NCI-H187 treated with DMSO at 0.1 percent for 48 hours (cell line): ENCODE measurements around the gene ESYT1.
"Not testable (repeated sequence)": the region's sequence is repeated elsewhere in the genome, so short reads cannot be mapped to it uniquely, and the experiment has no call there.

Experiments used
- DNase-seq: peaks from one replicate; lab custom pipeline; 2025; lab: John Stamatoyannopoulos, UW

Gene ESYT1

DNA sequence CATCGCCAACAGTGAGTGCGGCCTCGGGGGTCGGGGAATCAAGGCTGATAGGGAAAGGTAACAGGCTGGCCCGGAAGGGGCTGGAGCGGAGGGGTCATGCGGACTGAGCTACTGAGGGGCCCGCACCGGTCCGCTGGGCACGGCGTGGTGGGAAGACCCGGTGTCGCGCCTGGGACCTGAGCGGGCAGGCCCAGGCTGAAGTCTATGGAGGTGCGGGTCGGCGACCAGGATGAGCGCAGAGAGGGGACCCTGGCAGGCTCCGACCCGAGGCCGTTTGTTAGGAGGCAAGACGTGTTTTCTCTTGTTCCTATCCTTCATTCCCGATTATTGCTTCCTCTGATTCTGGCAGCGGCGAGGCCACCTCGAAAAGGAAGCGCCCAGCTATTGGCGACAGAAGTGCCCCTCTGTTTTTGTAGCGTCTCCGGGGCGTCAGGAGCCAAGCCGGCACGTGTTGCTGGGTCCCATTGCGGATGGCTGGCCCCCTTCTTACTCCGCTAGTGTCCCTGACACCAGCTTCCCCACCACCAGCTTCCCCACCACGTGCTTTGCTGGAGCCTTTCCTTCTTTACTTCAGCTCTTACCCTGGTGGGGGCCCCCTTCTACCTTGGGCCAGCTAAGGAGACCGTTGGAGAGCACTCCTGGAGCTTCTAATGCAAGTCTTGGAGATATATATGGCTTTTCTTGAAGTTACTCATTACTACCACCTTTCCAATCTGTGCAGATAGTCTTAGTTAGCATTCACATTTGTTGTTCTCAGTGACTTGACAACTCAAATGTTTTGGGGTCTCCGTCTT is 23.1 kb upstream of the ESYT1 start:
- DNase-seq, result no peak

DNA sequence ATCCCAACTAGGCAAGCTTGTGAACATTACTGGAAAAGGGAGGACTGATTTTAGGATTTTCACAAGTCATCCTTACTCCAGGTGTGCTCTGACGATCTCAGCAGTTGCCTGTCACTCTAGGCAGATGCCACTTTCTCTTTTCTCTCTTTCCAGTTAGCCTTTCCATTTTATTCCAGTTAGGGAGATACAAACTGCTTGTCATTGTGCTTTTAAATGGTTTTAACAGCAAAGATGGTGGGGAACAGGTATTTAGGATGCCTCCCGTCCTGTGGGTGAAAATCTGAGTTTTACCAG is 22.5 kb upstream of the ESYT1 start:
- DNase-seq, result no peak

DNA sequence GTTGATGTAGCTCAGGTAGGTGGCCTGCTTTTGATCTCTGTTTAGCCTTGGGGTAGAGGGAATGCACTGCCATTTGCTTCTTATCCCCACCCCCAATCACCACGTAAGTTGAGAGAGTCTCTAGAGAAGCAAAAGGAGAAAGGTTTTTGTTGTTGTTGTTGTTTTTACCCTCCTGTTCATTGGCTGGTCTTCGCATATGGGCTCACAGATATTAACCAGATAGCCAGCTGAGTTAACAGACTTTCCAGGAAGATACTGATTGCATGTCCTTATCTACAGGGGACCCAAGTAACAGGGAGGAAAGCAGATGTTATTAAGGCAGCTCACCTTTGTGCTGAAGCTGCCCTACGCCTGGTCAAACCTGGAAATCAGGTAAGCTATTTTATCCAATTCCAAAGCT is 20.8 kb upstream of the ESYT1 start:
- DNase-seq, result no peak

DNA sequence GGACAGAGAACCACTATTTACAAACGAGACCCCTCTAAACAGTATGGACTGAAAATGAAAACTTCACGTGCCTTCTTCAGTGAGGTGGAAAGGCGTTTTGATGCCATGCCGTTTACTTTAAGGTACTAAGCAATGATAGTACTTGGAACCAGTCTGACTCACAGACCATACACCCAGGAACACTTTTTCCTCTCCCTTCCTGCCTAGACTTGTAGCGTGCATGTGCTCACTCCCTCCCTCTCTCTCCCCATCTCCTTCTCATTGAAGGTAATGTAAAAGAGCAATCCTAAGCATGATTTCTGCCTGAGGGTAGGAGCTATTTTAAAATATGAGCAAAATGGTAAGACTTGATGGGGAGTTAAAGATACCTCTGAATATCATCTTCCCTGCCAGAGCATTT is 17.5 kb upstream of the ESYT1 start:
- DNase-seq, result no peak

DNA sequence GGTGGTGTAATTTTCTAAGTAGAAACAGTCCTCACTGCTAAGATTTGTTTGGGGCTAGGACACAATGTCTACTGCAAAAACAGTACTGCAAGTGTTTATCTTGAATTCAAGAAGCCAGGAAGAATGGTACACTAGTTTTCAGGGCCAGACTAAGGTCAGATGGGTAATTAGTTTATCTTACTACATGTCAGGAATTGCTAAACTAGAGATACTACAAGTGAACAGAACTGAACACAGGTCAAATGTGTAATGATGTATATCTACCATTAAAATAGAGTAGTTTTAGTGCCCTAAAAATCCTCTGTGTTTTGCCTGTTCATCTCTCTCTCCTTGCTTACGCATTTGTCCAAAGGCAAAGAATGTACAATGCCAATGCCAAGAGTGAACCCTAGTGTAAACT is 14.0 kb upstream of the ESYT1 start:
- DNase-seq, result no peak

DNA sequence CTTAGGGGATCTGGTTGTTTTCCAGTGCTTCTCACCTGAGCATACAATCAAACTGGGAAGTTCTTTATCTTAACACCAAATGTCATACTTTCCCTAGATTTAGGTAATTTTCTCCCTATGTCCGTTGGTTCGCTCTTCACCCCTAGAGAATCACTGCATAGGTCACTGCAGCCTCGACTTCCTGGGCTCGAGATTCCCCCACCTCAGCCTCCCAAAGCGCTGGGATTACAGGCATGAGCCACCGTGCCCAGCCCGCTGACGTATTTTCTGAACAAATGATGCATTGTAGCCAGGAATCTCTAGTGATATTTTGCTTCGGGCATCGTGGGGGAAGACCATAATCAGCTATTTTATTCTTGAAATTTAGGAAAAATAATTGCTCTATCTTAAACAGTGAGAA is 12.7 kb upstream of the ESYT1 start:
- DNase-seq, result no peak

DNA sequence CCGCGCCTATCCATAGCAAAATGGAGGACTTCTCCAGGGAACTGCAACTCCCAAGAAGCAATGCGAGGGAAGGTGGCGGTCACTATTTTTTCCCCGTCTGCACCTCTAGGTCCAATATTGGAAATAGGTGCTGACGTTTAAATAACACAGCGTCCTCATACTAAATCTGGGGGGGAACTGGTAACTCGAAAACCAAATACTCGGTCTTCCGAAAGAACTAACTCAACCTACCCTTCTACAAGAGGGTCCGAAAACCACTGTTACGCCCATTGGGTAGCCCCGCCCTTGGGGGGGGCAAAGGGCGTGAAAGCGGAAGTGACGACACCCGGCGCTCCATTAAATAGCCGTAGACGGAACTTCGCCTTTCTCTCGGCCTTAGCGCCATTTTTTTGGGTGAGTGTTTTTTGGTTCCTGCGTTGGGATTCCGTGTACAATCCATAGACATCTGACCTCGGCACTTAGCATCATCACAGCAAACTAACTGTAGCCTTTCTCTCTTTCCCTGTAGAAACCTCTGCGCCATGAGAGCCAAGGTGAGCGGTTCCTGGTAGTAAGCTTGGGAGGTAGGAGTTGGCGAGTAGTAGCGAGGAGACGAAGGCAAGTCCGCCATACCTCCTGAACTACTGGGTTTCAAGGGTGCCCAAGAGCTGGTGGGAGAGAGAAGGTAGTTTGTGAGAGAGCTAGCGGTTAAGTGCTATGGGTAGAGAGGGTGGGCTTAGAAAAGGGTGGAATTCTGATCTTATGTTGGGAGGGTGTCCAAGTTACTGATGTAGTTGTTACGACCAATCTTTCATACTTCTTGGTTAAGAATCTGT is 11.6 kb upstream of the ESYT1 start, which contains the start of gene RPL41:
TSS of gene RPL41 (plus strand) at position 367 of the 815 bp plus-strand sequence.
- peak; percentile 89 for DNase-seq

DNA sequence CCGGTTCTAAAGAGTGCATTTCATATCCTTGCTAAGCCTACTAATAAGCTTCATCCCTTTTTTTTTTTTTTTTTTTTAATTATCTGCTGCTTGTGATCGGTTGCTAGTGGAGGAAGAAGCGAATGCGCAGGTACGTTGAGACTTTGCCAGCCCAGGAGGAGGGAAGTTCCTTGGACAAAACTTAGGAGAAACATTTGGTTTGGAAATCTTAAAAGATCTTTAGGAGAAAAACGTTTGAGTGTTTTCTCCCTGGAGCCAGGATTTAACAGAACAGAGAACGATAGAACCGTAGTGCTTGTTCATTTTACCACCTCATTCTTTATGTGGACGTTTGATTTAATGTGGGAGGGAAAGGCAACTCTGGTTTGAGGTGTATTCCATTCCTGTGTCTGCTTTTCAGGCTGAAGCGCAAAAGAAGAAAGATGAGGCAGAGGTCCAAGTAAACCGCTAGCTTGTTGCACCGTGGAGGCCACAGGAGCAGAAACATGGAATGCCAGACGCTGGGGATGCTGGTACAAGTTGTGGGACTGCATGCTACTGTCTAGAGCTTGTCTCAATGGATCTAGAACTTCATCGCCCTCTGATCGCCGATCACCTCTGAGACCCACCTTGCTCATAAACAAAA is 10.9 kb upstream of the ESYT1 start:
- DNase-seq, result not testable (repeated sequence)

DNA sequence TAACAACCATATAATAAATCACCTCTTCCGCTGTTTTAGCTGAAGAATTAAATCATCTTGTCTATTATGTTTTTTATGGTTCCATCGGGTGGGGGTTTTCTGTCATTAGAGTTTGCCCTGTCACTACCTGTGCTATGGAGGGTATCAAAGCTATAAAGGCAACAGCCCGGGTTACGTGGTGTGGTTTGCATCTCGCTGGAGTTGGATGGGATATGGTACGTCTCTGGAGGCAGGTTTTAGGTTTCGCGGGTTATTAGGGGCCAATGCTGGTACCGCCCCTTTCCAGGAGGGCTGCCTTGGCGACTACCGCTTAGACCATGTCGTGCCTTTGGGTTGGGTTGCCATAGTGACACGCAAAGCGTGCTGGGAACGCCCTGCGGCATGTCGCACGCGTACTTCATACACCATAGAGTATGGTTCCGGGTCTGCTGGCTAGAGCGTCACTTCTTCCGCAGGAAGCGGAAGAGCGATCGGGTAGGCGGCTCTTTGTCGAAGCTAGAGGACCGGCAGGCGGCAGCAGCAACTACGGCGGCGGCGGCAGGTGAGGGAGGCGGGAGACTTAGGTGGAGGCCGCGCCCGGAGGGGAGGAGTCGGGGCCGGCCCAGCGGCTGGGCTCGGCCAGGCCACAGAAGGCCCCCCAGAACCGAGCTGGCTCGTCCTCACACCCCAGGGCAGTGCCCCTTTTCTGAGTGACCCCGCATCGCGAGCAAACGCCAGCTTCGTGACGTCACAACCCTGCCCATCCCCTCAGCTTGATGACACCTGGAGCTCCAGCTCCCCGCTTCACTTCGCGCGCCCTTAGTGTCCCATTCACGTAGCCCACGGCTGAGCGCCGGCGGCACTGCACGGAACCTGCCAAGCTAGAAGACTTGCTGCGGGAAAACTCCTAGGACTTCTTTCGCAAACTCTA is 10.0 kb upstream of the ESYT1 start, which contains the start of gene ZC3H10:
TSS of gene ZC3H10 (plus strand) at position 489 of the 910 bp plus-strand sequence. CDS start 2,297 bp downstream, outside the sequence.
- peak; percentile 96 for DNase-seq

DNA sequence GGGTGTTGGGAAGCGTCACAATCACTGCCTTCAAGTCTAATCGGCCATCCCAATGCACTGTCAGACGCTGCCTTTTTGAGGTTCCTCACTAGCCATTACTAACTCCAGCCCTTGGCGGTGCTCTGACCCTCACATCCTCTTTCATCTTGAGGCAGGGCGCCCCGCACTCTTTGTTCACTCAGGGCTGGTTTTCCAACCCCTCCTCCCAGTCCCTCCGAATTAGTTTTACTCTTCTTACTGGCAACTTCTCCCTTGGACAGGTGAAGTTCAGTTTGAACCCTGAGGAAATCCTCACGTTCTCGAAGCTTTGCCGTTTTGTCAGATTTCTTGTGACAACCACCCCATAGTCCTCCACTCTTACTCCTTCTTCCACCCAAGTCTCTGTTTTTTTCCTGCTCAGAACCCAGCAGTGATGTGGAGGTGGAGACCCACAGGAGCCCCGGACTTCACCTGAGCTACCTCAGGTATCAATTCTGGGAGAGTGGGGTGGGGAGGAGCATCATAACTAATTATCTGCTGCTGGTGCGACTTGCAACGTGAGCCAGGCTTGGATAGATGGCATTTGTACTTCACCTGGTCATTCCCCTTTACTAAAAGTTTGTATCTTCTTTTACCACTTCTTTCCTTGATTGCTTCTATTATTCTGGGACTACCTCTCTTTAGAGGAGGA is 9.2 kb upstream of the ESYT1 start:
- DNase-seq, result no peak

DNA sequence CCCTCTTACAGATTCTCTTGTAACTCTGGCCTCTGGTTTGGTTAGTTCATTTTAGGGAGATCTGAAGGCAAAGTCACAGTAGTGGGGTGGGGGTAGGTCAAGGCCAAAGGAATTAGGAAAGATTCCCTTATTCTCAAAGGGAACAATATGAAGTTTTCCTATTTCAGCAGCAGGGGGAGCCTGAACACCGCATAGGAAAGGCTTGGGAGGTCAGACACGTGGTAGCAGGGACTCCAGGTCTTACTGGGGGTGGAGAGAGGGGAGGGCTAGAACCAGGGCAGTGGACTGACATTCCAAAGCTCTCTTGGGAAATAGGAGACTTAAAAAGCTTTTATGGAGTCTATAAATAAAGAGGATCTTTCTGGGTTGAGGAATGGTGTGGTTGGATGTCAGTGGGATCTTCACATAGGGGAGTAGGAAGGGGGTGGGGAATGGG is 8.7 kb upstream of the ESYT1 start:
- DNase-seq, result no peak

DNA sequence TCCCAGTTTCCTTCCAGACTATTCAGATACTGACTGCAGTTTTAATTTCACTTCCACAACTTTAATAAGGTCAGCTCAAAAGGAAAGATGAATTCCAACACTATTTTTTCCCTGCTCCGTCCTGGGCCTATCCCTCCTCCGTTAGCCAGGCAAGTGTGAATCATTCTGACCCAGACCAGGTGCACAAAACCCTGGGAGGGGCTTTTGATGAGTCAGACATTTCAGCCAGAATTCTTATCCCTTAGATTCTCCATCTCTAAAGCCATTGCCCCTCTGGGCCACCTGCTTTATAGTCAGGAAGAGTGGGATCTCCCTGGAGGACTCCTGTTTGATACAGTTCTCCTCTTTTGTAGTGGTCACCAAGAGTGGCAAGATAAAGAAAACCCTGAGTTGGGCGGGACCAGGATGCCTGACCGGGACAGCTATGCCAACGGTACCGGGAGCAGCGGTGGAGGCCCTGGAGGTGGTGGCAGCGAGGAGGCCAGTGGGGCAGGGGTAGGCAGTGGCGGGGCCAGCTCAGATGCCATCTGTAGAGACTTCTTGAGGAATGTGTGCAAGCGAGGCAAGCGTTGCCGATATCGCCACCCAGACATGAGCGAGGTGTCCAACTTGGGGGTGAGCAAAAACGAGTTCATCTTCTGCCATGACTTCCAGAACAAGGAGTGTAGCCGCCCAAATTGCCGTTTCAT is 7.8 kb upstream of the ESYT1 start:
- no peak for DNase-seq

DNA sequence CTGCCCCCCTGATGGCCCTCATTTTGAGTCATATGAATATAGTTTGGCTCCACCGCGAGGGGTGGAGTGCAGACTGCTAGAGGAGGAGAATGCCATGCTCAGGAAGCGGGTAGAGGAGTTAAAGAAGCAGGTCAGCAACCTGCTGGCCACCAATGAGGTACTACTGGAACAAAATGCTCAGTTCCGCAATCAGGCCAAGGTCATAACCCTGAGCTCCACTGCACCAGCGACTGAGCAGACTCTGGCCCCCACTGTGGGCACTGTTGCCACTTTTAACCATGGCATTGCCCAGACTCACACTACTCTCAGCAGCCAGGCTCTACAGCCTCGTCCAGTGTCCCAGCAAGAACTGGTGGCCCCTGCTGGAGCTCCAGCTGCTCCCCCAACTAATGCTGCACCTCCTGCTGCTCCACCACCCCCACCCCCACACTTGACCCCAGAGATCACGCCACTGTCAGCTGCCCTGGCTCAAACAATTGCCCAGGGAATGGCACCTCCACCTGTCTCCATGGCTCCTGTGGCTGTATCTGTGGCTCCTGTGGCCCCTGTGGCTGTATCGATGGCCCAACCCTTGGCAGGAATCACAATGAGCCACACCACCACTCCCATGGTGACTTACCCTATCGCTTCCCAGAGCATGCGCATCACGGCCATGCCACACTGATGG is 6.7 kb upstream of the ESYT1 start:
- no peak for DNase-seq

DNA sequence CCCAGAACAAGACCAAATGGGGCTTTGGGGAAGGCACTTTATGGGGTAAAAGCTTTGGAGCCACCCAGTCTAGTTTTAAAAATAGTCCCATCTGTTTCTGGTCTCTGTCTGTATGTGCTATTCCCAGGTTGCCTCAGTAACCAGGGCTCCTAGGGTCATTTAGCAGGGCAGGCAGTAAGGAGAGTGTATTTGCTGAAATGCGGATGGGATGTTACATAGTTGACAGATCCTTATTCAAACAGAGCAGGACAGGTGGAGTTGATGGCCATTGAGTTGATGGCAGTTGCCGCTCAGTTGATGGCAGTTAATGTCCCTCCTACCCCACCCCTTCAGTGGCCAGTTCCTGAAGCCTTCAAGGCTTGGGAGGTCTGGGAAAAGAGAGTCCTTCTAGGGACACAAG is 5.4 kb upstream of the ESYT1 start:
- no peak for DNase-seq

DNA sequence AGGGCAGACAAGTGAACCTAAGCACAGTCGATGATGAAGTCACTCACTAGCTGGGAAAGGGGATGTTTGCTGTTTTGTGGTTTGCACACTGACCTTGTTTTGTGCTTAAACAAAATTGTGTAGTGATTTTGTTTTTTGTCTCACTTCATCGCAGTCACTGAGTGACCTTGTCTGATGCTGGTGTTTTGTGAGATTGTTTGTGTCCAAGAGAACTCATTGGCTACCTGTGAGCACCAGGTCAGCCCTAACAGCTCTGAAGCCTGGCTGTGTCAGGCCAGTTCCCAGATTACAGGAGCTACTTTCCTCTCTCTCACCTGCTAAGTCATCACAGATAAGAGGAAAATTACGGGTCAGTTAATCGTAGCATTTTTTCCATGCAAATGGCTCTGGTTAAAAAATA is 3.9 kb upstream of the ESYT1 start:
- no peak for DNase-seq

DNA sequence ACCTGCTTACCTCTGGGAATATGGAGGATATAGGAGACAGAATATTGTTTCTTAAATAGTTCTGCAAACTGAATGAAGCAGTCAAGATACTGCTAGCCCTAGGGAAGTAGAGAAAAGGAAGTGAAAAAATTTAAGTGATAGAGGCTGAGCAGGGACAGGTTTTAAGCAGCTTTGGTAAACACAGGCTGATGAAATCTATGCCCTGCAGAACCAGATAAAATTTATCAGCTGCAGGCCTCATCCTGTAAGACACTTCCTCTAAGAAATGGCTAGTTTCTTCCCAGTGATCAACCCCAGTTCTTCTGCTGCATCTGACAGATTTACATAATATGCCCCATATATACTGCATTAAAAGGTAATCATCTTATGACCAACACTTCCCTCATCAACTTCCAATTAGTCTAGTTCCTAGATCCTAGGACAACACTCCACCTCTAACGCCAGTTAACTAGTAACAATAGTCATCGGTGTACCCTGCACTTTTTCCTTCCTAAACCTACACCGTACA is 1.3 kb upstream of the ESYT1 start:
- DNase-seq, result no peak

DNA sequence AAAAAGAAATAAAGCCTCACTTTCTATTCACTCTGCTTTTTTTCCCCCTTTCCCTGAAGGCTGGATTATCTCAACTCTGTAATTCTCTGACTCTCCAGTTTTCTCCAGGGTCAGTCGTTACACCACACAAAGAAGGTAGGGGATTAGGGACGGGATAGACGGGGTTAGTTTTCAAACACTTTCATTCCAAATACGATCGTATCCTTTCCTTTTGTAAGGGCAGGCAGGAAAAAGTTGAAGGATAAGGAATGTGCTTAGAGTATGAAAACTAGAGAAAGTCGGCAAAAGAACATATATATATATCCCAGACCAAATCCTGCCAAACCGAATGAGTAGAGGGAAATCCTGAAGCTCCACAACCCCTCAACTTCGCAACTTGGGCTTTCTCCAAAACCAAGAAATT is 581 bp upstream of the ESYT1 start:
- no peak for DNase-seq

DNA sequence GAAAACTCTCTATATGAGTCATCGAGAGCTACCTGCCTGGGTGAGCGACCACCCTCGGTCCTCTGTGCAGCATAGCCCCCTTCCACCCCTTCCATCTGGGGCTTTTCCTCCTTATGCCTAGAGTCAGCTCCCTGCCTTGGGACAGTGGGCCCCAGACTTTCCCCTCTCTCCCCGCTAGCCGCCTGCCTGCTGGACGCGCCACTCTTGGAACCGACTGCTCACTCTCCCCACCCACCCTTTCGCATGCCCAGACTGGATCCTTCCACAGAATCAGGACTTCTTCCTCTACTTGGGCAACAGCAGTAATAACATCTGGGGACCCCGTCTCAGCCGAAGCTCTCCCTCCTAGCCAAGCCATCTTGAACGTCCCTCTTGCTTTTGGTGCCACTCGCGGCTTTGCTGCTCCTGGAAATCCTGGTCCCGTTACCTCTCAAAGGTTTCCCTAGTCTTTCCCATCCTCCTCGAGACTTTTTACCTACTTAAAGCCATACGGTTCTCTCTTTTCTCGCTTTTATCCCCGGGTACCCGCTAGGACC is 671 bp downstream of the ESYT1 start:
- DNase-seq, result no peak

DNA sequence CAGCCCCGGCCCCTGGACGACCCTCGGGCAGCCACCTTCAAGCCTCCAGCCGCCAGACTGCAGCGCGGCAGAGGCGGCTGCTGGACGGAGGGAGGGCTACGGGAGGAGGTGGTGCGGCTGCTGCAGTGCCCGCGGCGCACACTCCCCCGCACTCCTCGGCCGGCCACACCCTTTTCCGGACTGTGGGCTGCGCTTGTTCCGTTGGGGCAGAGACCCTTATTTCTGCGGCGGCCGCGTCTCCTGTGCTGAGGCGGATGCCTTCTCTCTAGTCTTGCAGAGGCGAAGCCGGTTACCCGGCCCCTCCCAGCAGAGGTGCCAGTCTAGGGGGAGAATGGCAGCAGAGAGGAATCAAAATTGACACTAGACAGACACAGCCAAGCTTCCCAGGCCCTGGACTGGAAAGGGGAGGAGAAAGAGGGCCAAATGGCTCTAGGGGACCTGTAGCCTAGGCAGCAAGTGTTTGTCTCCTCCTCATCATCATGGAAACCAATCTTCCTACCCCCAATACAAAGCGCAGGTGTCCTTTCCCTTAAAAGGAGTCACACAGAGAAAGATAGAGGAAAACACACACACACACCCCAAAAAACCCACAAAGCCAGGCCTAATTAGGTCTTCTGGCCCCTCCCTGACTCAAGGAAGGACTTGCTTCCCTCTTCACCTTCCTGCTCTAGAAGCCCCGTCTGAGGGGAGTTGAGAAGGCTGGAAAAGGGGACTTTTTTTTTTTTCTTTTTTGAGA is 1.3 kb downstream of the ESYT1 start:
- DNase-seq, result no peak
